Vagina (tissue), 2 donors: Measurements from ENCODE around the gene FAM124A. TPM values are rescaled to one million over a fixed set of nuclear protein-coding genes. Genes with fewer than 3 reads are reported as not detected.

Experiments used
- DNase-seq, 2 donors: peaks; one replicate each; pipeline ENCODE4 v3.0.0-alpha.2; 2017; ENCODE audit errors: extremely low spot score in 2 of 2
- H3K27ac ChIP-seq: fragments of 200-600 bp; sonication (generic); one replicate; pipeline ENCODE4 v1.5.1; 2019
- H3K27me3 ChIP-seq: fragments of 200-600 bp; sonication (generic); one replicate; pipeline ENCODE4 v1.5.1; 2019
- H3K36me3 ChIP-seq, 2 donors: fragments of 200-600 bp; sonication (generic); one replicate each; pipeline ENCODE4 v1.5.1; 2017 to 2019
- H3K4me1 ChIP-seq: fragments of 200-600 bp; sonication (generic); one replicate; pipeline ENCODE4 v1.5.1; 2019
- H3K4me3 ChIP-seq, 2 donors: fragments of 200-600 bp; sonication (generic); 1 replicate in 1 of 2; 2 replicates in 1 of 2; pipeline ENCODE4 v1.5.1; 2016 to 2019
- H3K9me3 ChIP-seq: fragments of 200-600 bp; sonication (generic); one replicate; pipeline ENCODE4 v1.5.1; 2019
- POLR2A ChIP-seq, 2 donors: fragments of 450-650 bp; IDR thresholded peaks; one replicate each; pipeline ENCODE4 v1.6.1; 2017; ENCODE audit warnings: antibody characterized with exemption in 2 of 2, mild to moderate bottlenecking in 2 of 2, moderate library complexity in 2 of 2
- POLR2AphosphoS5 ChIP-seq, 2 donors: sonication (generic); formaldehyde crosslinking; IDR thresholded peaks; one replicate each; pipeline ENCODE4 v1.9.0; 2017; ENCODE audit warnings: antibody characterized with exemption in 2 of 2, mild to moderate bottlenecking in 2 of 2, low read depth in 1 of 2; ENCODE audit not compliant: insufficient read depth in 1 of 2
- intact Hi-C: fragments of 100-400 bp; cut with DNase I; formaldehyde crosslinking; loops from one replicate; pipeline ENCODE4 v1.15.1; 2023
- total RNA-seq: library from RNA; depleted of rRNA; stranded (reverse); fragments of >200 nt; gene quantifications from one replicate; pipeline ENCODE4 v1.2.3, GENCODE V29; 2016
- TF ChIP-seq, protein P1 (sequence below), 3 experiments: fragments of 450-650 bp in 2 of 3; fragments of 200-600 bp in 1 of 3; sonication (generic) in 1 of 3; IDR thresholded peaks; one replicate each; pipeline ENCODE4 v1.5.1; 2017 to 2019; ENCODE audit warnings: antibody characterized with exemption in 3 of 3, mild to moderate bottlenecking in 2 of 3, moderate library complexity in 2 of 3

The FAM124A gene
- total RNA-seq, 1 donor from 2014 or later = 5.4 TPM

DNA sequence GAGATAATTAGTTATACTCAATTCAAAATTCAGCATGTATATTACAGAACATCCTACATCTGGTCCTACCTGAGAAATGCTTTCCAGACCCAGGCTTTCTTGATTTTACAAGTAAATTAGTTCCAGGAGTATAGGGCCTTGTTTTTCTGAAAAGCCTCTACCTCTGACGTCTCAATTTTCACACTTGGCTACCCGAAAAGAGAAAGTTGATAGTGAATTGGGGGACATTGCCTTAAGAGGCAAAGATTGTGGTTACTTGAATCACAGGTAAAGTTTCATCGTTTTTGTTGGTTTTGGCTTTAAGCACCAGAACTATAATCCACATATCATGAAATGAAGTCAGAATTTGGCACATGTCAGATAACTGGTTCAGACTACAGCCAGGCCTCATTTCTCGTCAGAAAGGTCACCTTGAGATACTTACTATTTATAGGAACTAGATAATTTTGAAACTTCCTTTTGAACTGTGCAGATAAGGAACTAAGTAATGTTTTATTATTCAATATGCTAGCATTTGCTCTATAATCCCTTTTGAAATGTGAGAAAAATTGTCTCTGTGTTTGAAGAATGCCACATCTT, 30.8 kb downstream of the FAM124A start:
- Histone ChIP-seq H3K36me3 (no peaks in the 10 kb centered on the region), H3K9me3 (no peaks in the 10 kb centered on the region), H3K27me3 (no peaks in the 10 kb centered on the region), H3K4me3 (no peak overlapping the region), H3K27ac (no peak overlapping the region), H3K4me1 (no peaks in the 10 kb centered on the region)
- TF ChIP-seq, protein P1, sequence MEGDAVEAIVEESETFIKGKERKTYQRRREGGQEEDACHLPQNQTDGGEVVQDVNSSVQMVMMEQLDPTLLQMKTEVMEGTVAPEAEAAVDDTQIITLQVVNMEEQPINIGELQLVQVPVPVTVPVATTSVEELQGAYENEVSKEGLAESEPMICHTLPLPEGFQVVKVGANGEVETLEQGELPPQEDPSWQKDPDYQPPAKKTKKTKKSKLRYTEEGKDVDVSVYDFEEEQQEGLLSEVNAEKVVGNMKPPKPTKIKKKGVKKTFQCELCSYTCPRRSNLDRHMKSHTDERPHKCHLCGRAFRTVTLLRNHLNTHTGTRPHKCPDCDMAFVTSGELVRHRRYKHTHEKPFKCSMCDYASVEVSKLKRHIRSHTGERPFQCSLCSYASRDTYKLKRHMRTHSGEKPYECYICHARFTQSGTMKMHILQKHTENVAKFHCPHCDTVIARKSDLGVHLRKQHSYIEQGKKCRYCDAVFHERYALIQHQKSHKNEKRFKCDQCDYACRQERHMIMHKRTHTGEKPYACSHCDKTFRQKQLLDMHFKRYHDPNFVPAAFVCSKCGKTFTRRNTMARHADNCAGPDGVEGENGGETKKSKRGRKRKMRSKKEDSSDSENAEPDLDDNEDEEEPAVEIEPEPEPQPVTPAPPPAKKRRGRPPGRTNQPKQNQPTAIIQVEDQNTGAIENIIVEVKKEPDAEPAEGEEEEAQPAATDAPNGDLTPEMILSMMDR (IDR thresholded peaks at IDR 0.05) = no peak
- TF ChIP-seq POLR2AphosphoS5 (IDR thresholded peaks at IDR 0.05; ENCODE audit: insufficient read depth in 1 of 2, low read depth in 1 of 2) (no peak), POLR2A (IDR thresholded peaks at IDR 0.05) (no peak)
- no peak for DNase-seq
- intact Hi-C loops = no loop called here

DNA sequence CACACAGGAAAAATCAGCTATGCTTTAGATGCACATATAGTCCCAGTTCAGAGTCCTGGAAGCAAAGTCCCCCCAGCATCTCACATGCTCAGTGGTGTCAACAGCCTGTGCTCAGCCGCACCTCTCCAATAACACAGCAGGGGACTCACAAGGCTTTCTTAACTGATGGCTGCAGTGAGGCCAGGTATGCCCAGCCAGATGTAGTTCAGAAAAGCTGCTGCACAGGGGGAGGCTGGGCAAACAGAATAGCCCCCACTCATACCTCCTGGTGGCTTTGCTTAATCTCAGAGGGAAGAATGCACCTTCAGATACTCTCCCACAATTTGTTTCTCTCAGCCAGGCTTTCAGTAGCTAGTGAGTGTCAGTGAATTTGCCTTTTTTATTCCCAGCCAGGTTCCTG, 33.4 kb downstream of the FAM124A start:
- H3K4me3 ChIP-seq = no peak overlapping the region
- H3K9me3 ChIP-seq = no peaks in the 10 kb centered on the region
- no peaks in the 10 kb centered on the region for H3K4me1 ChIP-seq
- no peak overlapping the region for H3K27ac ChIP-seq
- H3K36me3 ChIP-seq = no peaks in the 10 kb centered on the region
- DNase-seq = no peak
- intact Hi-C loops = no loop called here
- H3K27me3 ChIP-seq = no peaks in the 10 kb centered on the region
- TF ChIP-seq, protein P1 (IDR thresholded peaks at IDR 0.05) = no peak
- TF ChIP-seq POLR2AphosphoS5 (IDR thresholded peaks at IDR 0.05; ENCODE audit: insufficient read depth in 1 of 2, low read depth in 1 of 2) (no peak), POLR2A (IDR thresholded peaks at IDR 0.05) (no peak)

DNA sequence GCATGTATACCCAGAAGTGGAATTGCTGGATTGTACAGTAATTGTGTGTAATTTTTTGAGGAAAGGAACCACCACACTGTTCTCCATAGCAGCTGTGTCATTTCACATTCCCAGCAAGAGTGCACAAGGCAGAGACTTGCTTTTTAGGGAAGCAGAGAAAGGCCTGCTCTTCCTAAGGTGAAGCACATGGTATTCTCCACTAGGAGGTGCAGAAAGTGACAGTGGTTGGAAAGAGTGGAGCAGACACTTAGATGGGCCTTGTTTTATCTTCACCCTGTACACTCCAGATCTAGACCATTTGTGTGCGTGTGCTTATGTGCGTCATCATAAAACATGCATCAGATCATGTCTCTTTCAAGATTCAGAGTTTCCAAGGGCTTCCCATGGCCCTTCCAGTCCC, 35.0 kb downstream of the FAM124A start:
- no peaks in the 10 kb centered on the region for H3K36me3 ChIP-seq
- no peaks in the 10 kb centered on the region for H3K9me3 ChIP-seq
- intact Hi-C loops = no loop called here
- no peak for DNase-seq
- no peak overlapping the region for H3K27ac ChIP-seq
- H3K27me3 ChIP-seq = no peaks in the 10 kb centered on the region
- TF ChIP-seq POLR2AphosphoS5 (IDR thresholded peaks at IDR 0.05; ENCODE audit: insufficient read depth in 1 of 2, low read depth in 1 of 2) = no peak
- TF ChIP-seq, protein P1 (IDR thresholded peaks at IDR 0.05) = no peak
- no peak for TF ChIP-seq POLR2A (IDR thresholded peaks at IDR 0.05)
- no peaks in the 10 kb centered on the region for H3K4me1 ChIP-seq
- H3K4me3 ChIP-seq = no peak overlapping the region

DNA sequence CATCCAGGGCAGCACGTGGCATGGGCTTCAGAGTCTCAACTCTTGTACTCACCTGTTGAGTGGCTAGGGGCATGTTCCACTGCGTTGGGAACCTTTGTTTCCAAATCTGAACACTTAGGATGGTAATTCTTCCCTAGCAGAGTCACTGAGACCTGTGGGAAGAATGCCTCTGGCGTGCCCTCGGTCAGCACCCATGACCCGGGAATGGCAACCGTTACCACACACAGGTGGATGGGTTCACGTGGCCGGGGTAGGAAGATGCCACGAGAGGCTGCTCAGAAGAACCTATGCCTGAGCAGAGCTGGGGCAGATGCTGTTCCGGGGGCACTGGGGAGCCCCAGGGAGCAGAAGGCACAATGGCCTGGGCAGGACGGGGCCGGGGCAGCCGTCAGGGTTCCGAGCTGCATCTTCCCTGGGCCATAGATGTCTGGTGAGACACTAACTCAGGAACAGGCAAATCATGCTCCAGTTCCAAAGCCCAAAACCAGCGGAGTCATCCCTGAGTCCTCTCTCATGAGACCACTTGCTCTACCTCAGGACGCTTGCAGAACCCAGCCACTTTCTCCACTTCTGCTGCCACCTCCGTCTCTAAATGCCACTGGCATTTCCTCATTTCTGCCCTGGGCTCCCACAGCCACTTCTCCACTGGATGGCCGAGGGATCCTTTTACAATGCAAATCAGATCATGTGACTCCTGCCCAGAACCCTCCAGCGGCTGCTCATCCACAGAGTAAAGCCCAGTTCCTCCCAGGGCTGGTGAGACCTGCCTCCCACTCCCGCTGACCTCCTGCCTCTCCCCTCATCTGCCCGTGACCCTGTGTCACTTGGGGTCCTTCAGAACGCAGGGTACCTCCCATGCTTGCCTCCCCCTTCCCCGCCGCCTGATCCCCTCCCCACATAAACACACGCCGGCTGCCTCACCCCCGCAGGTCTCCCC, 36.7 kb downstream of the FAM124A start:
- no peaks in the 10 kb centered on the region for H3K36me3 ChIP-seq
- no peak for DNase-seq

More for the DNA sequence above, 36.7 kb downstream of the FAM124A start:
- Histone ChIP-seq H3K9me3 (no peaks in the 10 kb centered on the region), H3K27ac (no peak overlapping the region), H3K4me3 (no peak overlapping the region), H3K4me1 (no peaks in the 10 kb centered on the region), H3K27me3 (no peaks in the 10 kb centered on the region)
- TF ChIP-seq POLR2A (IDR thresholded peaks at IDR 0.05) = no peak
- TF ChIP-seq, protein P1 (IDR thresholded peaks at IDR 0.05) = no peak
- TF ChIP-seq POLR2AphosphoS5 (IDR thresholded peaks at IDR 0.05; ENCODE audit: insufficient read depth in 1 of 2, low read depth in 1 of 2) = no peak
- intact Hi-C loops = no loop called here
